Stimulated activated naive CD4-positive, alpha-beta T cell treated with Interleukin-2 at 50 U/mL for 16 hours (primary cell): ENCODE measurements around the gene APRT.

Experiments used
- DNase-seq: peaks from one replicate; lab custom pipeline; 2025; lab: John Stamatoyannopoulos, UW

APRT gene

GRCh38 chr16:88787579-88788314 is 24.0 kb downstream of the APRT start:
- DNase-seq = no peak

- peak; percentile 76 for DNase-seq
Observed at GRCh38 chr16:88785106-88785924, 26.4 kb downstream of the APRT start, which contains the start of gene PIEZO1. Gene PIEZO1, minus strand, starts transcription at chr16:88785220. Its CDS starts 256 bp downstream, at chr16:88784964.

- DNase-seq = no peak
Observed at GRCh38 chr16:88784856-88785105, 26.9 kb downstream of the APRT start.

GRCh38 chr16:88784074-88784855 is 27.5 kb downstream of the APRT start:
- peak; percentile 52 for DNase-seq

GRCh38 chr16:88783391-88784073 is 28.2 kb downstream of the APRT start:
- peak; percentile 15 for DNase-seq

- peak; percentile 85 for DNase-seq
Observed at GRCh38 chr16:88782454-88783390, 29.0 kb downstream of the APRT start.

GRCh38 chr16:88781140-88782077 is 30.3 kb downstream of the APRT start:
- DNase-seq = peak; percentile 77

- no peak for DNase-seq
Observed at GRCh38 chr16:88780142-88781062, 31.3 kb downstream of the APRT start.

GRCh38 chr16:88779406-88780141 is 32.2 kb downstream of the APRT start:
- DNase-seq = no peak

- DNase-seq = no peak
Observed at GRCh38 chr16:88778541-88779065, 33.1 kb downstream of the APRT start.

- DNase-seq = no peak
Observed at GRCh38 chr16:88778271-88778525, 33.5 kb downstream of the APRT start.

GRCh38 chr16:88777471-88778270 is 34.1 kb downstream of the APRT start:
- DNase-seq = no peak

GRCh38 chr16:88775825-88776224 is 35.9 kb downstream of the APRT start:
- no peak for DNase-seq

- DNase-seq = no peak
Observed at GRCh38 chr16:88774544-88775393, 37.0 kb downstream of the APRT start.

- no peak for DNase-seq
Observed at GRCh38 chr16:88773812-88774291, 37.9 kb downstream of the APRT start.
